Measurements from ENCODE around the gene NME7. TPM values are rescaled to one million over a fixed set of nuclear protein-coding genes. Genes with fewer than 3 reads are reported as not detected.

Gene NME7
- total and polyA plus RNA-seq, 4 donors, result 6.2 to 43.7 (median 18.0) TPM

DNA sequence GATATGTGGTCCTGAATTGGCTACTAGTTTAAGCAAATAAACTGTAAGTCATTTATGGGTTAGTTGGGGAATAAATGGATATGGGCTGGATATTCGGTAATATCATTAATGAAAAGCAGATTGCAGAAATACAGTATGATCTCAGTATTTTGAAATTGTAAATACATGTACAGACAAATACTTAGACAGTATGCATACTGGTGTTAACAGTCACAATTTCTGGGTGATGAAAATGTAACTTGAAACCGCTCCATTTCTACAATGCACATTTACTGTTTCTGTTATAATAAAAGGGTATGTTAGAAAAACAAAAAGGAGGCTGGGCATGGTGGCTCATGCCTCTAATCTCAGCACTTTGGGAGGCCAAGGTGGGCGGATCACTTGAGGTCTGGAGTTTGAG is 28.4 kb upstream of the NME7 start:
- Histone ChIP-seq H3K27ac (ENCODE audit: low read depth in 1 of 2, low read length in 1 of 2) (no peak overlapping the region), H3K9ac (ENCODE audit: insufficient read depth in 1 of 2, low read length in 2 of 2) (no peak overlapping the region), H3K4me3 (no peak overlapping the region), H3K9me3 (ENCODE audit: control insufficient read depth in 4 of 4, insufficient read depth in 3 of 4, low read length in 3 of 4) (peaks cover 0 to 4% (median 0%) of the 10 kb centered on the region in 4 donors), H3K4me1 (ENCODE audit: control insufficient read depth in 5 of 5, insufficient read depth in 5 of 5, low read length in 5 of 5) (no peaks in the 10 kb centered on the region), H3K36me3 (ENCODE audit: control insufficient read depth in 4 of 4, insufficient read depth in 4 of 4, low read length in 4 of 4) (peaks cover 4 to 20% (median 12%) of the 10 kb centered on the region in 4 donors), H3K27me3 (ENCODE audit: control insufficient read depth in 3 of 3, insufficient read depth in 3 of 3, low read length in 2 of 3) (no peaks in the 10 kb centered on the region)
- DNase-seq (no peak), ATAC-seq (ENCODE audit: insufficient read depth, low FRiP score) (no peak)
- 98 to 99% methylated on average over 3 of the region's 3 CpGs for WGBS, 2 donors
- TF ChIP-seq, protein P1, sequence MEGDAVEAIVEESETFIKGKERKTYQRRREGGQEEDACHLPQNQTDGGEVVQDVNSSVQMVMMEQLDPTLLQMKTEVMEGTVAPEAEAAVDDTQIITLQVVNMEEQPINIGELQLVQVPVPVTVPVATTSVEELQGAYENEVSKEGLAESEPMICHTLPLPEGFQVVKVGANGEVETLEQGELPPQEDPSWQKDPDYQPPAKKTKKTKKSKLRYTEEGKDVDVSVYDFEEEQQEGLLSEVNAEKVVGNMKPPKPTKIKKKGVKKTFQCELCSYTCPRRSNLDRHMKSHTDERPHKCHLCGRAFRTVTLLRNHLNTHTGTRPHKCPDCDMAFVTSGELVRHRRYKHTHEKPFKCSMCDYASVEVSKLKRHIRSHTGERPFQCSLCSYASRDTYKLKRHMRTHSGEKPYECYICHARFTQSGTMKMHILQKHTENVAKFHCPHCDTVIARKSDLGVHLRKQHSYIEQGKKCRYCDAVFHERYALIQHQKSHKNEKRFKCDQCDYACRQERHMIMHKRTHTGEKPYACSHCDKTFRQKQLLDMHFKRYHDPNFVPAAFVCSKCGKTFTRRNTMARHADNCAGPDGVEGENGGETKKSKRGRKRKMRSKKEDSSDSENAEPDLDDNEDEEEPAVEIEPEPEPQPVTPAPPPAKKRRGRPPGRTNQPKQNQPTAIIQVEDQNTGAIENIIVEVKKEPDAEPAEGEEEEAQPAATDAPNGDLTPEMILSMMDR (IDR thresholded peaks at IDR 0.05; ENCODE audit: control extremely low read depth, extremely low read depth), result no peak

DNA sequence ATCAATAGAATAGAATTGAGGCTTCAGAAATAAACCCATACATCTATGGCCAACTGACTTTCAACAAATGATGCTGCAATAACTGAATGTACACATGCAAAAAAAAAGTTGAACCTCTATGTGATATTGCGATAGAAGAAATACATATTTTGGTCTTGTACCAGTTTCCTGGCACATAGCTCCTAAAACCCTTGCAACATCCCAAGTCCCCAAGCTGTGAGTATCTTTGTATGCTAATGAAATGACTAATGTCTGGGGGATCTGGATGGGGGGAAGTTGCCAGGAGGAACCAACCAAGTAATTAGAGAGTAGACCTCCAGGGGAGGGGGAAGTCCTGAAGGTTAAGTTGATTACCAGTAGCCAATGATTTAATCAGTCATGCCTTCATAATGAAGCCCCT is 24.8 kb upstream of the NME7 start:
- Histone ChIP-seq H3K9ac (ENCODE audit: insufficient read depth in 1 of 2, low read length in 2 of 2) (no peak overlapping the region), H3K4me3 (no peak overlapping the region), H3K36me3 (ENCODE audit: control insufficient read depth in 4 of 4, insufficient read depth in 4 of 4, low read length in 4 of 4) (peaks cover 10 to 38% (median 16%) of the 10 kb centered on the region in 4 donors), H3K4me1 (ENCODE audit: control insufficient read depth in 5 of 5, insufficient read depth in 5 of 5, low read length in 5 of 5) (no peaks in the 10 kb centered on the region), H3K27me3 (ENCODE audit: control insufficient read depth in 3 of 3, insufficient read depth in 3 of 3, low read length in 2 of 3) (no peaks in the 10 kb centered on the region), H3K9me3 (ENCODE audit: control insufficient read depth in 4 of 4, insufficient read depth in 3 of 4, low read length in 3 of 4) (no peaks in the 10 kb centered on the region), H3K27ac (ENCODE audit: low read depth in 1 of 2, low read length in 1 of 2) (no peak overlapping the region)
- 45 to 85% methylated on average over 1 of the region's 1 CpG for WGBS, 2 donors
- DNase-seq, result no peak
- no peak for ATAC-seq (ENCODE audit: insufficient read depth, low FRiP score)
- TF ChIP-seq, protein P1 (IDR thresholded peaks at IDR 0.05; ENCODE audit: control extremely low read depth, extremely low read depth), result no peak

DNA sequence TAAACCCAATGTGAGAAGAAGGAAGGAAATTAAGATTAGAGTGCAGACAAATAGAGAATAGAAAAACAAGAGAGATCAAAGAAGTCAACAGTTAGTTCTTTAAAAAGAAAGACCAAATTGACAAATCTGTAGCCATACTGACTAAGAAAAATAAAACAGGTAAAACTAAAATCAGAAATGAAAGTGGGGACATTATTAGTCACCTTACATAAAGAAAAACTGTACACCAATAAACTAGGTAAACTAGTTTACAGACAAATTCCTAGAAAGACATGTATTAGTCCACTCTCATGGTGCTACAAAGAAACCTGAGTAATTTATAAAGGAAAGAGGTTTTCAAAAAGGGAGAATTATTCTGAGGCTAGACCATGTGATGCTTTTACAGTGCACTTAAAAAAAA is 22.7 kb upstream of the NME7 start:
- Histone ChIP-seq H3K27me3 (ENCODE audit: control insufficient read depth in 3 of 3, insufficient read depth in 3 of 3, low read length in 2 of 3) (no peaks in the 10 kb centered on the region), H3K27ac (ENCODE audit: low read depth in 1 of 2, low read length in 1 of 2) (no peak overlapping the region), H3K4me1 (ENCODE audit: control insufficient read depth in 5 of 5, insufficient read depth in 5 of 5, low read length in 5 of 5) (no peaks in the 10 kb centered on the region), H3K4me3 (no peak overlapping the region), H3K9me3 (ENCODE audit: control insufficient read depth in 4 of 4, insufficient read depth in 3 of 4, low read length in 3 of 4) (no peaks in the 10 kb centered on the region), H3K36me3 (ENCODE audit: control insufficient read depth in 4 of 4, insufficient read depth in 4 of 4, low read length in 4 of 4) (peaks cover 12 to 47% (median 18%) of the 10 kb centered on the region in 4 donors), H3K9ac (ENCODE audit: insufficient read depth in 1 of 2, low read length in 2 of 2) (no peak overlapping the region)
- no peak for DNase-seq
- ATAC-seq (ENCODE audit: insufficient read depth, low FRiP score), result no peak
- TF ChIP-seq, protein P1 (IDR thresholded peaks at IDR 0.05; ENCODE audit: control extremely low read depth, extremely low read depth), result no peak

DNA sequence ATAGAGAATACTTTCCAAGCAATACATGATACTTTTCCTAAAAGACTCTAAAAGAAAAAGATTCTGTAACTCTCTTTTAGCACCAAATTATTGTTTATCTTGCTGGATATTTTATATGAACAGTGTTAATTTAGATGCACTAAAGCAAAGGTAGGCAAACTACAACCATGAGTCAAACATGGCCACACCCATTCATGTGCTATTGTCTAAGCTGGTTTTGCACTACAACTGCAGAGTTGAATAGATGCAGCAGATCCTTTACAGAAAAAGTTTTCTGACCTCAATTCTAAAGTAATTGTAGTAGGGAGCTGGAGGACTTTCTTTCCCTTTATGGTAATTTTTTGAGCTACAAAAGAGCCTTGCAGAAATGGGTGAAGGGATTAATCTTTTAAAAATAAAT is 19.8 kb upstream of the NME7 start:
- no peak for ATAC-seq (ENCODE audit: insufficient read depth, low FRiP score)
- TF ChIP-seq, protein P1 (IDR thresholded peaks at IDR 0.05; ENCODE audit: control extremely low read depth, extremely low read depth), result no peak
- Histone ChIP-seq H3K36me3 (ENCODE audit: control insufficient read depth in 4 of 4, insufficient read depth in 4 of 4, low read length in 4 of 4) (peaks cover 19 to 52% (median 26%) of the 10 kb centered on the region in 4 donors), H3K27ac (ENCODE audit: low read depth in 1 of 2, low read length in 1 of 2) (no peak overlapping the region), H3K27me3 (ENCODE audit: control insufficient read depth in 3 of 3, insufficient read depth in 3 of 3, low read length in 2 of 3) (no peaks in the 10 kb centered on the region), H3K9me3 (ENCODE audit: control insufficient read depth in 4 of 4, insufficient read depth in 3 of 4, low read length in 3 of 4) (no peaks in the 10 kb centered on the region), H3K4me3 (no peak overlapping the region), H3K4me1 (ENCODE audit: control insufficient read depth in 5 of 5, insufficient read depth in 5 of 5, low read length in 5 of 5) (no peaks in the 10 kb centered on the region), H3K9ac (ENCODE audit: insufficient read depth in 1 of 2, low read length in 2 of 2) (no peak overlapping the region)
- no peak for DNase-seq

Data from lung (tissue), 12 donors.